CD8-positive, alpha-beta memory T cell (primary cell): ENCODE results near the gene CDK9. TPM values are rescaled to one million over a fixed set of nuclear protein-coding genes. Genes with fewer than 3 reads are reported as not detected.

Experiments
- CTCF ChIA-PET: fragments of 350-600 bp; sonication (Branson Sonifier 250); formaldehyde crosslinking; loops from one replicate; lab custom pipeline; 2021; ENCODE audit warnings: antibody characterized with exemption; lab: Charles Lee
- POLR2A ChIA-PET: fragments of 350-600 bp; sonication (Branson Sonifier 250); formaldehyde crosslinking; loops from one replicate; lab custom pipeline; 2021; ENCODE audit warnings: antibody characterized with exemption; lab: Charles Lee
- DNase-seq, 5 donors: peaks; one replicate each; pipeline versions ENCODE4 v3.0.0 to v3.0.0-alpha.2; 2020 to 2022; ENCODE audit warnings: mixed read lengths in 1 of 5
- H3K27ac ChIP-seq: one replicate; pipeline ENCODE4 v1.7.0; 2013; ENCODE audit warnings: low read depth, mild to moderate bottlenecking, low read length, moderate library complexity
- H3K27me3 ChIP-seq: 2 replicates; pipeline ENCODE4 v1.7.0; 2013; ENCODE audit warnings: low read length, mild to moderate bottlenecking; ENCODE audit not compliant: insufficient read depth, poor library complexity, severe bottlenecking
- H3K36me3 ChIP-seq: 2 replicates; pipeline ENCODE4 v1.7.0; 2013; ENCODE audit warnings: mild to moderate bottlenecking, low read length, moderate library complexity; ENCODE audit not compliant: insufficient read depth
- H3K4me1 ChIP-seq: 2 replicates; pipeline ENCODE4 v1.7.0; 2013; ENCODE audit warnings: mild to moderate bottlenecking, low read length, moderate library complexity; ENCODE audit not compliant: insufficient read depth
- H3K4me3 ChIP-seq: 2 replicates; pipeline ENCODE4 v1.7.0; 2013; ENCODE audit warnings: mild to moderate bottlenecking, low read length
- H3K9me3 ChIP-seq: 2 replicates; pipeline ENCODE4 v1.7.0; 2013; ENCODE audit warnings: mild to moderate bottlenecking, low read length
- H3K27ac Mint-ChIP-seq, 8 donors: one replicate each; pipeline ENCODE4 v1.8.0; 2020 to 2021; ENCODE audit warnings: mixed read lengths in 8 of 8, mild to moderate bottlenecking in 6 of 8, inconsistent platforms in 3 of 8, moderate library complexity in 3 of 8
- H3K27me3 Mint-ChIP-seq, 2 donors: one replicate each; pipeline ENCODE4 v1.8.0; 2020 to 2021; ENCODE audit warnings: mixed read lengths in 2 of 2, mild to moderate bottlenecking in 1 of 2, moderate library complexity in 1 of 2
- H3K36me3 Mint-ChIP-seq, 3 donors: one replicate each; pipeline ENCODE4 v1.8.0; 2020 to 2021; ENCODE audit warnings: mixed read lengths in 3 of 3, inconsistent platforms in 1 of 3, mild to moderate bottlenecking in 1 of 3
- H3K4me1 Mint-ChIP-seq, 3 donors: one replicate each; pipeline ENCODE4 v1.8.0; 2020 to 2021; ENCODE audit warnings: mixed read lengths in 3 of 3, inconsistent platforms in 1 of 3, mild to moderate bottlenecking in 1 of 3
- H3K4me3 Mint-ChIP-seq, 7 donors: one replicate each; pipeline ENCODE4 v1.8.0; 2020 to 2021; ENCODE audit warnings: mixed read lengths in 7 of 7, mild to moderate bottlenecking in 6 of 7, moderate library complexity in 4 of 7, inconsistent platforms in 2 of 7
- H3K9me3 Mint-ChIP-seq, 5 donors: one replicate each; pipeline ENCODE4 v1.8.0; 2020 to 2022; ENCODE audit warnings: mixed read lengths in 5 of 5, mild to moderate bottlenecking in 3 of 5, moderate library complexity in 2 of 5, inconsistent platforms in 1 of 5
- polyA plus RNA-seq: library from polyadenylated mRNA; unstranded; fragments of 300-500 nt; fragmentation: Illumina TruSeq; gene quantifications from one replicate; pipeline ENCODE4 v1.2.3, GENCODE V29; 2021
- total RNA-seq, 2 experiments: library from RNA; stranded (reverse); gene quantifications; one replicate each; pipeline ENCODE4 v1.2.3, GENCODE V29; 2021

The CDK9 gene
- total and polyA plus RNA-seq, 3 experiments from 2014 or later, result 72.3 to 111 (median 108) TPM

GRCh38 chr9:127796225-127796813, 10.5 kb downstream of the CDK9 start:
- H3K9me3 Mint-ChIP-seq, result no peaks in the 10 kb centered on the region
- peaks cover 22 to 42% (median 24%) of the 10 kb centered on the region in 3 donors for H3K4me1 Mint-ChIP-seq
- H3K27me3 ChIP-seq, result no peaks in the 10 kb centered on the region
- POLR2A ChIA-PET, result interaction anchor here (0.7 to 2.4 kb wide), 4 partner anchors 8 to 121 kb away, joined by 3 to 9 read pairs (median 4); partner anchors contain the start of gene CDK9
- DNase-seq, result no peak
- H3K27ac Mint-ChIP-seq, result peak overlapping the region in 7 of 8 donors; percentile 40 to 93 (median 84)
- no peaks in the 10 kb centered on the region for H3K27me3 Mint-ChIP-seq
- H3K36me3 ChIP-seq, result no peaks in the 10 kb centered on the region
- no peak overlapping the region for H3K27ac ChIP-seq
- no peaks in the 10 kb centered on the region for H3K9me3 ChIP-seq
- H3K4me1 ChIP-seq, result peaks cover 22% of the 10 kb centered on the region
- H3K36me3 Mint-ChIP-seq, result peaks cover 0 to 21% (median 0%) of the 10 kb centered on the region in 3 donors
- peak overlapping the region; percentile 50 to 85 (median 75) for H3K4me3 Mint-ChIP-seq
- CTCF ChIA-PET, result interaction anchor here (2.4 kb wide), 1 partner anchor 73 kb away, joined by 6 read pairs; no protein-coding TSS in a partner anchor
- no peak overlapping the region for H3K4me3 ChIP-seq

- peak overlapping the region; percentile 42 for H3K4me3 ChIP-seq
- Mint-ChIP-seq H3K27ac (peak overlapping the region; percentile 40 to 93 (median 82)), H3K27me3 (no peaks in the 10 kb centered on the region), H3K9me3 (no peaks in the 10 kb centered on the region), H3K4me3 (peak overlapping the region; percentile 50 to 85 (median 75)), H3K36me3 (peaks cover 0 to 17% (median 0%) of the 10 kb centered on the region in 3 donors), H3K4me1 (peaks cover 24 to 45% (median 25%) of the 10 kb centered on the region in 3 donors)
- no peak for DNase-seq
- no peaks in the 10 kb centered on the region for H3K27me3 ChIP-seq
- H3K9me3 ChIP-seq, result no peaks in the 10 kb centered on the region
- POLR2A ChIA-PET, result interaction anchor here (0.5 to 2.4 kb wide), 5 partner anchors 9 to 249 kb away, joined by 3 to 9 read pairs (median 3); partner anchors contain the start of gene CDK9
- peaks cover 22% of the 10 kb centered on the region for H3K4me1 ChIP-seq
- CTCF ChIA-PET, result interaction anchor here (2.4 kb wide), 1 partner anchor 73 kb away, joined by 6 read pairs; no protein-coding TSS in a partner anchor
- no peak overlapping the region for H3K27ac ChIP-seq
- H3K36me3 ChIP-seq, result no peaks in the 10 kb centered on the region
These were observed 11.1 kb downstream of the CDK9 start for GRCh38 chr9:127796852-127797370.

- H3K27me3 ChIP-seq, result no peaks in the 10 kb centered on the region
- H3K4me3 Mint-ChIP-seq, result peak overlapping the region; percentile 91 to 98 (median 93)
- H3K27ac Mint-ChIP-seq, result peak overlapping the region; percentile 70 to 92 (median 89)
- peaks cover 0 to 16% (median 5%) of the 10 kb centered on the region in 3 donors for H3K36me3 Mint-ChIP-seq
- POLR2A ChIA-PET, result interaction anchor here (0.7 to 1.7 kb wide), 4 partner anchors 9 to 268 kb away, joined by 3 to 10 read pairs (median 6); partner anchors contain the start of genes CDK9 and ST6GALNAC6
- H3K27ac ChIP-seq, result peak overlapping the region; percentile 39
- H3K9me3 Mint-ChIP-seq, result no peaks in the 10 kb centered on the region
- H3K36me3 ChIP-seq, result no peaks in the 10 kb centered on the region
- H3K4me3 ChIP-seq, result peak overlapping the region; percentile 68
- peaks cover 0 to 1% of the 10 kb centered on the region in 2 donors for H3K27me3 Mint-ChIP-seq
- H3K9me3 ChIP-seq, result no peaks in the 10 kb centered on the region
- CTCF ChIA-PET, result interaction anchor here (0.9 to 3.3 kb wide), 6 partner anchors 15 to 119 kb away, joined by 3 to 16 read pairs (median 5); no protein-coding TSS in a partner anchor
- no peak for DNase-seq
- peaks cover 28 to 52% (median 32%) of the 10 kb centered on the region in 3 donors for H3K4me1 Mint-ChIP-seq
- peaks cover 27% of the 10 kb centered on the region for H3K4me1 ChIP-seq
These were observed 16.2 kb downstream of the CDK9 start for GRCh38 chr9:127801955-127802575.

GRCh38 chr9:127802576-127803443, 17.0 kb downstream of the CDK9 start, which contains the start of gene FPGS:
Gene FPGS (plus strand): TSS chr9:127802882. CDS start chr9:127802925, 43 bp downstream.
- H3K4me3 Mint-ChIP-seq, result peak within 1 kb of the TSS; percentile 91 to 98 (median 93)
- H3K4me1 Mint-ChIP-seq, result peaks cover 20 to 46% (median 28%) of the 10 kb centered on the region in 3 donors
- H3K27ac Mint-ChIP-seq, result peak within 1 kb of the TSS; percentile 81 to 100 (median 94)
- CTCF ChIA-PET, result interaction anchor here (0.9 to 3.3 kb wide), 5 partner anchors 14 to 119 kb away, joined by 3 to 16 read pairs (median 5); no protein-coding TSS in a partner anchor
- DNase-seq, result peak; percentile 79 to 91 (median 85)
- H3K4me1 ChIP-seq, result peaks cover 20% of the 10 kb centered on the region
- H3K27ac ChIP-seq, result peak within 1 kb of the TSS; percentile 90
- no peaks in the 10 kb centered on the region for H3K9me3 ChIP-seq
- H3K27me3 ChIP-seq, result no peaks in the 10 kb centered on the region
- POLR2A ChIA-PET, result interaction anchor here (1.0 to 1.7 kb wide), 2 partner anchors 10 to 18 kb away, joined by 5 to 10 read pairs; partner anchors contain the start of gene CDK9
- peaks cover 0 to 1% of the 10 kb centered on the region in 2 donors for H3K27me3 Mint-ChIP-seq
- H3K9me3 Mint-ChIP-seq, result no peaks in the 10 kb centered on the region
- peak within 1 kb of the TSS; percentile 97 for H3K4me3 ChIP-seq
- no peaks in the 10 kb centered on the region for H3K36me3 ChIP-seq
- peaks cover 0 to 23% (median 5%) of the 10 kb centered on the region in 3 donors for H3K36me3 Mint-ChIP-seq

- CTCF ChIA-PET, result interaction anchor here (1.0 to 3.3 kb wide), 3 partner anchors 62 to 82 kb away, joined by 3 to 16 read pairs (median 3); no protein-coding TSS in a partner anchor
- peaks cover 8% of the 10 kb centered on the region for H3K36me3 ChIP-seq
- Mint-ChIP-seq H3K27ac (peak overlapping the region; percentile 81 to 100 (median 94)), H3K27me3 (peaks cover 0 to 1% of the 10 kb centered on the region in 2 donors), H3K9me3 (no peaks in the 10 kb centered on the region), H3K4me3 (peak overlapping the region; percentile 91 to 98 (median 93)), H3K4me1 (peaks cover 20 to 38% (median 27%) of the 10 kb centered on the region in 3 donors), H3K36me3 (peaks cover 0 to 31% (median 5%) of the 10 kb centered on the region in 3 donors)
- peak in 1 of 5 donors; percentile 55 for DNase-seq
- no peaks in the 10 kb centered on the region for H3K9me3 ChIP-seq
- POLR2A ChIA-PET, result no interaction called here
- peaks cover 19% of the 10 kb centered on the region for H3K4me1 ChIP-seq
- peak overlapping the region; percentile 97 for H3K4me3 ChIP-seq
- H3K27me3 ChIP-seq, result no peaks in the 10 kb centered on the region
- peak overlapping the region; percentile 90 for H3K27ac ChIP-seq
These were observed 17.9 kb downstream of the CDK9 start for GRCh38 chr9:127803507-127804352.

GRCh38 chr9:127805620-127806019, 19.8 kb downstream of the CDK9 start:
- H3K4me1 Mint-ChIP-seq, result peaks cover 20 to 38% (median 27%) of the 10 kb centered on the region in 3 donors
- H3K27ac ChIP-seq, result no peak overlapping the region
- peak in 1 of 5 donors; percentile 13 for DNase-seq
- peaks cover 19% of the 10 kb centered on the region for H3K4me1 ChIP-seq
- H3K4me3 Mint-ChIP-seq, result peak overlapping the region in 1 of 7 donors; percentile 51
- H3K27me3 ChIP-seq, result no peaks in the 10 kb centered on the region
- peaks cover 0 to 46% (median 6%) of the 10 kb centered on the region in 3 donors for H3K36me3 Mint-ChIP-seq
- POLR2A ChIA-PET, result no interaction called here
- no peaks in the 10 kb centered on the region for H3K9me3 ChIP-seq
- H3K36me3 ChIP-seq, result peaks cover 19% of the 10 kb centered on the region
- H3K27me3 Mint-ChIP-seq, result peaks cover 0 to 1% of the 10 kb centered on the region in 2 donors
- H3K4me3 ChIP-seq, result no peak overlapping the region
- peak overlapping the region in 5 of 8 donors; percentile 26 to 84 (median 80) for H3K27ac Mint-ChIP-seq
- no peaks in the 10 kb centered on the region for H3K9me3 Mint-ChIP-seq
- CTCF ChIA-PET, result interaction anchor here (0.9 to 1.4 kb wide), 4 partner anchors 60 to 118 kb away, joined by 3 read pairs; no protein-coding TSS in a partner anchor
